SU-DHL-6 (cell line): ENCODE results near the gene SUSD2.

Source experiments
- H2AFZ ChIP-seq: fragments of 200-600 bp; sonication (generic); 2 replicates; pipeline ENCODE4 v1.6.1; 2014; ENCODE audit warnings: low read depth, mild to moderate bottlenecking, moderate library complexity, mixed read lengths, antibody characterized with exemption, low read length; ENCODE audit not compliant: severe bottlenecking
- H3F3A ChIP-seq: fragments of 200-600 bp; shearing (Covaris generic); 2 replicates; pipeline ENCODE4 v1.6.0; 2016; ENCODE audit warnings: antibody characterized with exemption, mild to moderate bottlenecking; ENCODE audit not compliant: insufficient read depth
- H3K27ac ChIP-seq: fragments of 200-600 bp; sonication (generic); 2 replicates; pipeline ENCODE4 v1.5.1; 2016; ENCODE audit warnings: low read depth, mild to moderate bottlenecking, low read length, moderate library complexity, mixed read lengths
- H3K27me3 ChIP-seq: fragments of 200-600 bp; sonication (generic), shearing (Covaris generic); 2 replicates; pipeline ENCODE4 v1.6.0; 2014; ENCODE audit warnings: mild to moderate bottlenecking, low read length
- H3K36me3 ChIP-seq: fragments of 200-600 bp; sonication (generic); 2 replicates; pipeline ENCODE4 v1.6.1; 2014; ENCODE audit warnings: mild to moderate bottlenecking, low read length, mixed read lengths
- H3K4me2 ChIP-seq: fragments of 300-600, 200-600 bp; shearing (Covaris generic), sonication (generic); 2 replicates; pipeline ENCODE4 v1.6.0; 2014; ENCODE audit warnings: low read length, low read depth, mild to moderate bottlenecking; ENCODE audit not compliant: poor library complexity, severe bottlenecking
- H3K4me3 ChIP-seq: fragments of 200-600 bp; sonication (generic); 2 replicates; pipeline ENCODE4 v1.5.1; 2014; ENCODE audit warnings: antibody characterized with exemption, low read length, mild to moderate bottlenecking, mixed read lengths; ENCODE audit not compliant: insufficient read depth, poor library complexity, severe bottlenecking
- H3K79me2 ChIP-seq: fragments of 200-600 bp; sonication (generic); 2 replicates; pipeline ENCODE4 v1.6.1; 2014; ENCODE audit warnings: mild to moderate bottlenecking, low read length, moderate library complexity; ENCODE audit not compliant: insufficient read depth
- H3K9ac ChIP-seq: fragments of 200-600 bp; sonication (generic); 2 replicates; pipeline ENCODE4 v1.7.0; 2014; ENCODE audit warnings: mild to moderate bottlenecking, low read length
- H3K9me2 ChIP-seq: fragments of 200-600 bp; sonication (generic); replicated peaks from 2 replicates; pipeline ENCODE4 v1.6.1; 2014; ENCODE audit warnings: low read length; ENCODE audit not compliant: insufficient read depth
- H3K9me3 ChIP-seq: fragments of 200-600 bp; sonication (generic); 2 replicates; pipeline ENCODE4 v1.6.1; 2014; ENCODE audit warnings: low read length, mixed read lengths; ENCODE audit not compliant: insufficient read depth
- H4K20me1 ChIP-seq: fragments of 200-600 bp; sonication (generic); 2 replicates; pipeline ENCODE4 v1.6.1; 2014; ENCODE audit warnings: low read depth, mild to moderate bottlenecking, antibody characterized with exemption, low read length, moderate library complexity, mixed read lengths
- EZH2phosphoT487 ChIP-seq: fragments of 200-600 bp; sonication (generic), shearing (Covaris generic); conservative IDR thresholded peaks from 2 replicates; pipeline ENCODE4 v1.6.1; 2018; ENCODE audit warnings: mild to moderate bottlenecking, antibody characterized with exemption, low read length, moderate library complexity, mixed read lengths
- TF ChIP-seq, protein P1 (sequence below): fragments of 200-600 bp; sonication (generic); IDR thresholded peaks from one replicate; pipeline ENCODE4 v1.5.1; 2017; ENCODE audit warnings: antibody characterized with exemption, mild to moderate bottlenecking, low read length, moderate library complexity; ENCODE audit not compliant: insufficient read depth, poor library complexity, severe bottlenecking

SUSD2 gene

DNA sequence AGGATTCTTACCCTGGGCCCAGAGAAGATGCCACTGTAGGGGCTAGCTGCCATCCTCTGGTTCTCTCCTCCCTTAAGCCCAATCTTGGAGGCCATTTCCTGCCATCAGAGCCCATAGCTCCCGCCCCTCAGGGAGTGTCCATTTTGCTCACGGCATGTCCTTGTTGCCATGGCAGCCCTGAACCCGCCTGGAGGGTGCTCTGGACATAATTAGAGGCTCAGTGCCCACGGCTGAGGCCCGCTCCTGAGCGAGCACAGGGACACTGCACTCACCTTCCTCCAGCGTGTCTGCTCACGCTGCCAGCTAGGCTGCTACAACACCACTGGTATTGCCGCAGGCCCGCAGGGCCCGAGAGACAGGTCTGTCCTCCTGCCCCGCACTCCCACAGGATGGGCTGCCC lies 11.1 kb upstream of the SUSD2 start:
- Histone ChIP-seq H3K27me3 (no peaks in the 10 kb centered on the region), H3K9me3 (no peaks in the 10 kb centered on the region), H3K4me2 (no peak overlapping the region), H3K27ac (no peak overlapping the region), H4K20me1 (no peaks in the 10 kb centered on the region), H3K9ac (no peak overlapping the region), H3K4me3 (no peak overlapping the region), H3K9me2 (no peaks in the 10 kb centered on the region), H3K79me2 (no peaks in the 10 kb centered on the region), H3F3A (no peaks in the 10 kb centered on the region), H3K36me3 (no peaks in the 10 kb centered on the region), H2AFZ (no peak overlapping the region)
- TF ChIP-seq, protein P1, sequence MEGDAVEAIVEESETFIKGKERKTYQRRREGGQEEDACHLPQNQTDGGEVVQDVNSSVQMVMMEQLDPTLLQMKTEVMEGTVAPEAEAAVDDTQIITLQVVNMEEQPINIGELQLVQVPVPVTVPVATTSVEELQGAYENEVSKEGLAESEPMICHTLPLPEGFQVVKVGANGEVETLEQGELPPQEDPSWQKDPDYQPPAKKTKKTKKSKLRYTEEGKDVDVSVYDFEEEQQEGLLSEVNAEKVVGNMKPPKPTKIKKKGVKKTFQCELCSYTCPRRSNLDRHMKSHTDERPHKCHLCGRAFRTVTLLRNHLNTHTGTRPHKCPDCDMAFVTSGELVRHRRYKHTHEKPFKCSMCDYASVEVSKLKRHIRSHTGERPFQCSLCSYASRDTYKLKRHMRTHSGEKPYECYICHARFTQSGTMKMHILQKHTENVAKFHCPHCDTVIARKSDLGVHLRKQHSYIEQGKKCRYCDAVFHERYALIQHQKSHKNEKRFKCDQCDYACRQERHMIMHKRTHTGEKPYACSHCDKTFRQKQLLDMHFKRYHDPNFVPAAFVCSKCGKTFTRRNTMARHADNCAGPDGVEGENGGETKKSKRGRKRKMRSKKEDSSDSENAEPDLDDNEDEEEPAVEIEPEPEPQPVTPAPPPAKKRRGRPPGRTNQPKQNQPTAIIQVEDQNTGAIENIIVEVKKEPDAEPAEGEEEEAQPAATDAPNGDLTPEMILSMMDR = no peak
- no peak for TF ChIP-seq EZH2phosphoT487

DNA sequence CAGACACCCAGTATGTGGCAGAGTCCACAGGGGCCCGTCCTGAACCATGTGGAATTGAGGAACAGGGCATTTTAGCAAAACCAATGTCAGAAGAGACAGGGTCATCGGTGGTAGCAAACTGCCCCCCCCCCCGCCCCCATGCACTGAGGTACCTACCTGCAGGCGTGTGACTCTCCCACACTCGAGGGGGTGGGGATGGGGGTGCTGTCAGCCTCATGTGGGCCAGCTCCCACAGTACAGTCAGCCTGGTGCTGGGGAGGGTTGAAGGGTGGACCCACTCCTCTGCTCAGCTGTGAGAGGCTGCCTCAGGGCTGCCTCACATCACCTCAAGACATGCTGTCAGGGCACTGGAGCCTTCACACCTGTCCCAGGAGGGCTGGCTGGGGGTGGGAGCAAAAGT lies 10.7 kb upstream of the SUSD2 start:
- Histone ChIP-seq H3K36me3 (no peaks in the 10 kb centered on the region), H3K27me3 (no peaks in the 10 kb centered on the region), H3K27ac (no peak overlapping the region), H3K4me2 (no peak overlapping the region), H3K4me3 (no peak overlapping the region), H3K9ac (no peak overlapping the region), H3K9me3 (no peaks in the 10 kb centered on the region), H4K20me1 (no peaks in the 10 kb centered on the region), H3K9me2 (no peaks in the 10 kb centered on the region), H3F3A (no peaks in the 10 kb centered on the region), H2AFZ (no peak overlapping the region), H3K79me2 (no peaks in the 10 kb centered on the region)
- TF ChIP-seq, protein P1 = no peak
- TF ChIP-seq EZH2phosphoT487 = no peak

DNA sequence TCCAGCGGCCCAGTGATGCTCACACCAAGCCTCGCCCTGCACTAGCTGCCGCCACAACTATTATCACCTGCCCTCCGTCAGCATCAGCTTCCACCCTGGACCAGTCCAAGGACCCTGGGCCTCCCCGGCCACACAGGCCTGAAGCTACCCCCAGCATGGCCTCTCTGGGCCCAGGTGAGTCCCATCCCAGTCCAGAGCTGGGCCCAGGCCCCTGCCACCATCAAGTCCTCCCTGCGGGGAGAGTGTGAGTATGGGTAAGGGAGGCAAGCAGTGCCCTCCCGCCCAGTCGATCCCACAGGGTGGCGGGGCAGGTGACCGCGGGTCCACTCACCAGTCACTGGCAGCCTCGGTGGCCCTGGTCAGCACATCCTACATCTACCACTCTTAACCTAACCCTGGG lies 9.5 kb upstream of the SUSD2 start:
- Histone ChIP-seq H2AFZ (no peak overlapping the region), H3K4me2 (no peak overlapping the region), H3K9me3 (no peaks in the 10 kb centered on the region), H3F3A (no peaks in the 10 kb centered on the region), H3K27ac (no peak overlapping the region), H3K79me2 (no peaks in the 10 kb centered on the region), H3K4me3 (no peak overlapping the region), H3K9ac (no peak overlapping the region), H3K9me2 (no peaks in the 10 kb centered on the region), H3K36me3 (no peaks in the 10 kb centered on the region), H3K27me3 (no peaks in the 10 kb centered on the region), H4K20me1 (no peaks in the 10 kb centered on the region)
- TF ChIP-seq, protein P1 = no peak
- TF ChIP-seq EZH2phosphoT487 = no peak
